Measurements from ENCODE around the gene AMER1.

GRCh38 chrX:64230123-64230970 is 24.8 kb upstream of the AMER1 start, which contains the start of gene ASB12:
- TF ChIP-seq POLR2AphosphoS5 (IDR thresholded peaks at IDR 0.05) = no peak
- no peak for TF ChIP-seq CTCF (IDR thresholded peaks at IDR 0.05)
